WERI-Rb-1 (cell line): ENCODE measurements around the gene CRACDL.

Experiments used
- DNase-seq: peaks from one replicate; pipeline ENCODE4 v3.0.0-alpha.2; 2020
- H3K27ac ChIP-seq: fragments of 250-450 bp; sonication (Bioruptor Pico); 2 replicates; pipeline ENCODE4 v1.5.1; 2020; ENCODE audit warnings: mild to moderate bottlenecking, moderate library complexity
- H3K27me3 ChIP-seq: fragments of 250-450 bp; sonication (Bioruptor Pico); 2 replicates; pipeline ENCODE4 v1.5.1; 2021; ENCODE audit warnings: mild to moderate bottlenecking, low read depth, moderate library complexity; ENCODE audit not compliant: insufficient read depth, severe bottlenecking
- H3K36me3 ChIP-seq: fragments of 250-450 bp; sonication (Bioruptor Pico); 2 replicates; pipeline ENCODE4 v1.5.1; 2020; ENCODE audit warnings: mild to moderate bottlenecking, moderate library complexity
- H3K4me3 ChIP-seq: 2 replicates; pipeline ENCODE4 v1.5.1; 2011; ENCODE audit warnings: low read depth, mild to moderate bottlenecking, control low read depth, low read length
- H3K9me3 ChIP-seq: fragments of 250-450 bp; sonication (Bioruptor Pico); 2 replicates; pipeline ENCODE4 v1.5.1; 2021; ENCODE audit warnings: mild to moderate bottlenecking, moderate library complexity; ENCODE audit not compliant: severe bottlenecking
- CTCF ChIP-seq: IDR thresholded peaks from 2 replicates; pipeline ENCODE4 v1.5.1; 2011; ENCODE audit warnings: low read depth, mild to moderate bottlenecking, control low read depth, inconsistent platforms, low read length

CRACDL gene

DNA sequence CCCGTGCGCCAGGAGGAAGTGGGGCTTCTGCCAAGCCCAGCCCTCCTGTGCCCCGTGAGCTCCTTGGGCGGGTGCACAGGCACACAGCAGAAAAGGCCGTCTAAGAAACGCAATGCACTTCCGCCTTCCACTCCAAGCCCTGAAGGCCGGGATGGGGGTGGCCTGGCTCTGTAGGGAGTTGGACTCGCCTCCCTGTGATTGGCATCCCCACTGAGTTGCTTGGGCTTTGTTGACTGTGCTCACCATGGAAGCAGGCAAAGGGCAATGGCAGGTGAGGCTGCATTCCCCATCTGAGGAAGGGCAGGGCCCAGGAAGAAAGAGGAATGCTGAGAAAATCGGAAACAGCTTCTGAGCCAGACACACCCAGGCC lies 66.8 kb downstream of the CRACDL start:
- no peaks in the 10 kb centered on the region for H3K36me3 ChIP-seq
- no peaks in the 10 kb centered on the region for H3K9me3 ChIP-seq
- H3K27ac ChIP-seq: no peak overlapping the region
- no peaks in the 10 kb centered on the region for H3K27me3 ChIP-seq
- TF ChIP-seq CTCF: no peak
- DNase-seq: no peak
- no peak overlapping the region for H3K4me3 ChIP-seq

DNA sequence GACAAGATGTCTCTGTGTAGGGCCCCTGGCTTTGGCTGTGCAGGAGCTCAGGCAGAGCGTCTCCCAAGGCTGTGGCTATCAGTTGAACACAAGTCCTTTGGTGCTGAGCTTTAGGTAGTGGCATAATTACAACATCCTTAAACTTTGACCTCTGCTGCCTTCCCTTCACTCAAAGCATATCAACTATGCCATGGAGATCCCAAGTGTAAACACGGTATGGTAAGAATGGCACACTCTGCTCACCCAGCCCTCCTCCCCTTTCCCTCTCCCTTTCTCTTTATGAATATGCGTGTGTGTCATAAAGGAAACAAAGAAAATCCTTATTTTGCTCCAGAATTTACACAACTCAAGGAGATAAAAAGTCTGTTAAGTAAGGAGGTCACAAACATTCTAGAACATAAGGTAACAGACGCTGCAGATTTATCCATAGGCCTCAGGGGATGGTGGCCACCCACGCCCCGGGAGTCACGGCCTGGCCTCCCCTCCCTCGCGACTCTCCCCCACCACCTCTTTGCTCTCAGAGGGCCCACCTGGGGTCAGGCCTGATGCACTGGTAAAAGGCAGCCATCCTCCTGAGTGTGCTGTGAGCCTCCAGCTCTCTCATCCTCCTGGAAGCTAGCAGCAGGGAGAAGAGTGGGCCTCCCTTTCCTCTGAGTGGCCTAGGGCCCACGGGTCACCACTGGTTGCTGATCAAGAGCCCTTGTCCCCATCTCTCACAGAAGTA lies 67.3 kb downstream of the CRACDL start:
- no peak for TF ChIP-seq CTCF
- H3K4me3 ChIP-seq: no peak overlapping the region
- no peaks in the 10 kb centered on the region for H3K9me3 ChIP-seq
- no peak for DNase-seq
- H3K36me3 ChIP-seq: no peaks in the 10 kb centered on the region
- no peak overlapping the region for H3K27ac ChIP-seq
- no peaks in the 10 kb centered on the region for H3K27me3 ChIP-seq

DNA sequence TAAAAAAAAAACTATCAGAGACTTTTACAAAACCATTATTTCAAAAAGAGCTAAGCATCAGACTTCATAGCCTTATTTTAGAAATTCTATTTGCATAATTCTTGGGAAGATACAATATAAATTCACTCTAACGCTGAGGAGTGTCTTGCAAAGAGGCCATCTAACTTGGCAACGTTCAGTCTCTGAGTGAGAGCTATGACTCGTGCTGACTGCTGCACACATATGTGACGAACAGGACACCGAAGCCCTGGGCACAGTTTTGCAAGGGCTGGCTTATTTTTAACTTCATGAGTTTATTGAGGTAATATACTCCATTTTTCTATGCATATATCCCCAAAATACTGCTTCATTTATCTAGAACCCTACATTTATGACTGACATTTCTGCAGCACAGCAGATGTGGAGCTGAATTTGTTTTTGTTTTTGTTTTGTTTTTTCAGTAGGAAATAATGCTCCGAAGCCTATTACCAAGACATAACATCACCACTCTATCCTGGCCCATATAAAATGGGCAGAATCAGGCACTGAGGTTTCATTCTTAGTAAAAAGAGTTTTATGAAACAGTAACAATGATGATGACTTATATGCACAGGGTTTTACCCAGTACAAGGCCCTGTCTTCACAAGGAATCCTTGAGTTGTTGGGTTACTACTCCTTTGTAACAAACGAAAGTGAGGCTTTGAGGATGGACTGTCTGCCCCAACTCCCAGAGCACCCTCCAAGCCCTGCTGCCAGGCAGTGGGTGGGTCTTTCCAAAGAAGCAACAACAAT lies 68.3 kb downstream of the CRACDL start:
- no peaks in the 10 kb centered on the region for H3K27me3 ChIP-seq
- DNase-seq: no peak
- H3K4me3 ChIP-seq: no peak overlapping the region
- no peak overlapping the region for H3K27ac ChIP-seq
- no peaks in the 10 kb centered on the region for H3K9me3 ChIP-seq
- no peaks in the 10 kb centered on the region for H3K36me3 ChIP-seq
- TF ChIP-seq CTCF: no peak

- Histone ChIP-seq H3K9me3 (peaks cover 5% of the 10 kb centered on the region), H3K4me3 (no peak overlapping the region), H3K36me3 (no peaks in the 10 kb centered on the region), H3K27me3 (no peaks in the 10 kb centered on the region), H3K27ac (no peak overlapping the region)
- no peak for DNase-seq
- TF ChIP-seq CTCF: no peak
Measured at GRCh38 chr2:98866033-98866432, 70.0 kb downstream of the CRACDL start.

GRCh38 chr2:98861601-98862000 lies 74.4 kb downstream of the CRACDL start:
- no peak for TF ChIP-seq CTCF
- peaks cover 5% of the 10 kb centered on the region for H3K9me3 ChIP-seq
- no peaks in the 10 kb centered on the region for H3K27me3 ChIP-seq
- no peaks in the 10 kb centered on the region for H3K36me3 ChIP-seq
- no peak overlapping the region for H3K4me3 ChIP-seq
- no peak for DNase-seq
- no peak overlapping the region for H3K27ac ChIP-seq
